HepG2 (cell line): ENCODE results near the gene OR52H1.

ENCODE experiments used
- AHR ChIP-seq: IDR thresholded peaks from 2 replicates; pipeline ENCODE4 v1.6.1; 2018; ENCODE audit warnings: missing genetic modification reagents, missing compliant biosample characterization
- HDAC2 ChIP-seq: sonication (generic); formaldehyde crosslinking; IDR thresholded peaks from 2 replicates; pipeline ENCODE4 v1.4.0; 2020; ENCODE audit warnings: missing genetic modification reagents
- HDAC6 ChIP-seq: fragments of 200-600 bp; sonication (generic); IDR thresholded peaks from 2 replicates; pipeline ENCODE4 v1.7.0; 2017; ENCODE audit warnings: mild to moderate bottlenecking, antibody characterized with exemption, low read length, low read depth
- NCOR1 ChIP-seq: fragments of 200-600 bp; sonication (generic); IDR thresholded peaks from 2 replicates; pipeline ENCODE4 v1.7.0; 2017; ENCODE audit warnings: antibody characterized with exemption, low read length, borderline replicate concordance
- POLR2AphosphoS5 ChIP-seq: IDR thresholded peaks from 2 replicates; pipeline ENCODE4 v1.6.1; 2012; ENCODE audit warnings: low read depth, low read length
- TF ChIP-seq, protein P1 (sequence below): sonication (generic); formaldehyde crosslinking; IDR thresholded peaks from 2 replicates; pipeline ENCODE4 v1.5.0; 2020; ENCODE audit warnings: mild to moderate bottlenecking, missing genetic modification reagents, moderate library complexity

DNA sequence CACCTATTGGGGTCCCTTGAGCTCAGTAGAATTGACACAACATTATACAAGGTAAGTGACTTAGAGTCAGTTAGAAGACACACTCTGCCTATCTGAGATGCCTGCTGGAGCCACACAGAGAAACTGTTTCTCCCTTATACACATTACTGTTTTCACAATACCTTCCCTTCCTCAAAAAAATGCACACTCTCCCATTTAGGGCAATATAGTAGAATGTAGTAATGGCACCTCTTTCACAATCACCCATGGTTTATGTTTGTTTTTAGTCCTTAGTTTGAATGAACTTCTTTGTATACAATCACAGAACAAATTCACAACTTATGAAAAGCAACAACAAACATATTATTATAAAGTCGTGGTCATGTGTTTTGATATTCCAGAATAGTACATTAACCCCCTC, 14.3 kb downstream of the OR52H1 start:
- TF ChIP-seq, protein P1, sequence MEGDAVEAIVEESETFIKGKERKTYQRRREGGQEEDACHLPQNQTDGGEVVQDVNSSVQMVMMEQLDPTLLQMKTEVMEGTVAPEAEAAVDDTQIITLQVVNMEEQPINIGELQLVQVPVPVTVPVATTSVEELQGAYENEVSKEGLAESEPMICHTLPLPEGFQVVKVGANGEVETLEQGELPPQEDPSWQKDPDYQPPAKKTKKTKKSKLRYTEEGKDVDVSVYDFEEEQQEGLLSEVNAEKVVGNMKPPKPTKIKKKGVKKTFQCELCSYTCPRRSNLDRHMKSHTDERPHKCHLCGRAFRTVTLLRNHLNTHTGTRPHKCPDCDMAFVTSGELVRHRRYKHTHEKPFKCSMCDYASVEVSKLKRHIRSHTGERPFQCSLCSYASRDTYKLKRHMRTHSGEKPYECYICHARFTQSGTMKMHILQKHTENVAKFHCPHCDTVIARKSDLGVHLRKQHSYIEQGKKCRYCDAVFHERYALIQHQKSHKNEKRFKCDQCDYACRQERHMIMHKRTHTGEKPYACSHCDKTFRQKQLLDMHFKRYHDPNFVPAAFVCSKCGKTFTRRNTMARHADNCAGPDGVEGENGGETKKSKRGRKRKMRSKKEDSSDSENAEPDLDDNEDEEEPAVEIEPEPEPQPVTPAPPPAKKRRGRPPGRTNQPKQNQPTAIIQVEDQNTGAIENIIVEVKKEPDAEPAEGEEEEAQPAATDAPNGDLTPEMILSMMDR (CRISPR knock-in tag) = no peak
- TF ChIP-seq NCOR1 (no peak), AHR (CRISPR knock-in tag) (no peak), POLR2AphosphoS5 (no peak), HDAC6 (no peak), HDAC2 (CRISPR knock-in tag) (no peak)
